Measurements from ENCODE around the gene UMPS. TPM values are rescaled to one million over a fixed set of nuclear protein-coding genes. Genes with fewer than 3 reads are reported as not detected.

UMPS gene
- total RNA-seq, 2 experiments from 2014 or later, result 29.6 to 34.1 TPM

Small RNAs within 50 kb of the gene (microRNA-seq; reads per million reads assigned to microRNA genes)
- gene MIR544B (ENCODE audit: borderline microRNAs expressed, borderline replicate concordance), result 4.4 reads per million

Other genes starting within 250 kb of the UMPS start
- under 1 TPM; 0.31 to 0.59 TPM for gene ITGB5, start 156.9 kb downstream of the UMPS start, total RNA-seq
- not detected for gene MUC13, start 204.3 kb downstream of the UMPS start, total RNA-seq